Fibroblast of upper back skin (primary cell): ENCODE data around the gene LRRC46.
A peak's percentile ranks its signal among the peaks of the same experiment; 100 is the strongest.

Experiments
- DNase-seq: peaks from one replicate; pipeline ENCODE4 v3.0.0-alpha.2; 2013

LRRC46 gene

DNA sequence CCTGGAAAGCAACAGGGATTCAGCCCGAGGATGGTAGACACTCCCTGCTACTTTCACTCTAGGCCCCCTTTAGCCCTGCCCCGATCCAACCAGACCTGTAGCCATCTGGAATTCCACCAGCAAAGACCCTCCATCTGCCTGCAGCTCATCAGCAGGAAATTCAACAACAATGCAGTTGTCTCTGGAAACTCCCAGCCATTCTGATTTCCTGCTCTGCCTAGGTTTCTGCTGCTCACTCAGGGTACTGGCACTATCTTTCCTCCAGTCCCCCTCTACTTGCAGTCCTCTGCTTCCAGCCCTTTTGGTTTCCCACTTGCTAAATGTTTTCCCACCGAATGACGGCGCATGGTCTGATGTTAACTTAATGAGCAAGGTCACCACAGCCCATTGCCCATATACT lies 22.1 kb downstream of the LRRC46 start:
- DNase-seq: no peak

- DNase-seq: no peak
Measured at GRCh38 chr17:47855737-47856136, 24.3 kb downstream of the LRRC46 start.

DNA sequence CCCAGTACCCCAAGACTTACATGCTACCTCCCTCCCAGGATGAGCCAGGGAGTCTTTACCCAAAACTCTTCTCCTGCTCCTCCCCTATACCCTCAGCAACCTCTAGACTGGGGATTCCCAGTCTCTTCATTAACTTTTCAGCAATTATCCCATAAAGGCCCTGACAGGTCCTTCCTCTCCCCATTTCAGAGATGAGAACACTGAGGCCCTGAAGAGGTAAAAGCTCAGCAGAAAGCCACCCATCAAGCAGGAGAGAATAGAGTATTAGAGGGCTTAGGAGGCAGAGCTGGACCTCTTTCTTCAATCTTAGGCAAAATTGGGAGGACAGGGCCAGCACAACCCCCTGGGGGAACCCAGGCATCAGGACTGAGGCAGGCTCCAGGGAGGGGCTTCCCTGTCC lies 25.4 kb downstream of the LRRC46 start:
- no peak for DNase-seq

DNA sequence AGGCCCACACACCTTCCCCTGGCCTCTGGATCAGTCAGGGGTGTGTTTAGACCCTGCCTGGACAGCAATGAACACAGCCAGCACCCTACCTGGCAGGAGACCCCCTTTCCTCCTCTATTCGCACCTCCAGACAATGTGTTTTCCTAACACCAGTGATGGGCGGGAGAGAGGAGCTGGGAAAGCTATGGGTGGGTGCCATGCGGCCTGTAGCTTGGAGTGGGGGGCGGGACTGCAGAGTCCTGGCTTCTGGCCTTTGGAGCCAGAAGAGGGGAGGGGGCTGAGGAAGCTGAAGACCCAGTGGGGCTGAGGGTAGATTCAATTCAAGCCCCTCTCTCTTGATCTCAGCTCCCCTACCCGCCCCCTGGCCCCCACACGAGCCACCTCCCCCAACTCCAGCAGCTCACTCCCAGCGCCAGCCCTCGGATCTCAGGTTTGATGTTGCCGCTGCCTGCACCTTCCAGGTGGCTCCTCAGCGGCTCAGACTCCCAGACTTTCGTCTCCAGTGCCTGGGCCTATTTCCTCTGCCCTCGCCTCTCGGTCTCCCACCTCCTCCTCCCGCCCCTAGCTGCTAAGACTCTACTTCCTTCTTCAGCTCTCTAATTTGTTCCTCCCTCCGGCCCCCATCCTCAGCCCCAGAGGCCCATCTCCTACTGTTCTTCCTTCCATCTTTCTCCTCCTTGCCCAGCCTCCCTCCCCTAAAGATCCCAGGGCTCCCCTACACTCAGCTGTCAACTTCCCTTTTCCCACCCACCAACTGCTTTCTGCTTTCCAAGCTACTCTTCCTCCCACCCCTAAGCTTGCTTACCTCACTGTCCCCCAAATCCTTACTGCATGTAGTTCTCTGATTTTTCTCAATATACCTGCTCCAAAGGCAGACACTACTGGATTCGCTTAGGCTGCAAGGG lies 26.3 kb downstream of the LRRC46 start:
- DNase-seq: no peak

DNA sequence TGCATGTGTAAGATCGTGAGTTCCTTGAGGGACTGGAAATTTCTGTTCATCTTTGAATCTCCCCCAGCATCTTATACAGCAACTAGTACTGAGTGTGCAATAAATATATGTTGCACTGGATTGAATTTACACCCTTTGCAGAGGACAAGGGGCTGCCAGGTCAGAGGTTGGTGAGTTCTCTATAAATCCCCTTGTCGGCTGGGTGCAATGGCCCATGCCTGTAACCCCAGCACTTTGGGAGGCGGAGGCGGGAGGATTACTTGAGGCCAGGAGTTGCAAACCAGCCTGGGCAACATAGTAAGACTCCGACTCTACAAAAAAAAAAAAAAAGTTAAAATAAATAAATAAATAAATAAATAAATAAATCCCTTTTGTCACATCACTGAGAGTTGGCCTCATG lies 28.9 kb downstream of the LRRC46 start:
- no peak for DNase-seq

DNA sequence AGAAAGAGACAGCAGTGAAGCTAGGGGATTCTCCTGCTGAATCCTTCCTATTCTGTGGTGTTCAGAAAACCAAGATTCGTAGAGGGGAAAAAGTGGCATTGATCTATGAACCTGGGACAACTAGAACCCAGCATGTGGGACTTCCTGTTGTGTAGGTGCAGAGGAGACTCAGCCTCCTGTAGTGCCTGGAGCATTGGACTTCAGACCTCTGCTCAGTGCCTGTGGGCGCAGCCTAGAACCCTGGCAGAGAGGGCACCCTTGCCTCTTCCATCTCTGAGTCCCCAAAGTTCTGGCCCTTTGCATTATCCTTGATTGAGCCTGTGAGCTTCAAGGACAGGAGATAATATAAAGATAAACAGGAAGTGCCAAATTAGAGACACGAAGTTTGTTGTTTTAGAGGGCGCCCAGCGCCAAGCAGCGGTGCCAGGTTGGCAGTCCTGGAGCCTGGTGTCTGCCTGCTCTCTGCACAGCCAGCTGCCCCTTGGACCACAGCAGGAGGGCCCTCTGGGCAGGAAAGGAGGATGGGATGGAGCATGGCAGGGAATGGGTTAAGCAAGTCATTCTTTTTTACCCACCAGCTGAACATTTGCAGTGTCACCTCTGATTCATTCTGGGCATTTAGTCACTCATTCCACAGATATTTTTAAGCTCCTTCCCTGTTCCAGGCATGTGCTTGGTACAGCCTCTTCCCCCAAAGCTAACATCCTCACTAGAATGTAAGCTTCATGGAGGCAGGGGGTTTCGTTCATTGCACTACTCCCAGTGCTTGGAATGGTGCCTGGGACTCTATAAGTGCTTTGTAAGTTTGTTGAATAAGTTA lies 31.4 kb downstream of the LRRC46 start:
- peak; percentile 84 for DNase-seq

DNA sequence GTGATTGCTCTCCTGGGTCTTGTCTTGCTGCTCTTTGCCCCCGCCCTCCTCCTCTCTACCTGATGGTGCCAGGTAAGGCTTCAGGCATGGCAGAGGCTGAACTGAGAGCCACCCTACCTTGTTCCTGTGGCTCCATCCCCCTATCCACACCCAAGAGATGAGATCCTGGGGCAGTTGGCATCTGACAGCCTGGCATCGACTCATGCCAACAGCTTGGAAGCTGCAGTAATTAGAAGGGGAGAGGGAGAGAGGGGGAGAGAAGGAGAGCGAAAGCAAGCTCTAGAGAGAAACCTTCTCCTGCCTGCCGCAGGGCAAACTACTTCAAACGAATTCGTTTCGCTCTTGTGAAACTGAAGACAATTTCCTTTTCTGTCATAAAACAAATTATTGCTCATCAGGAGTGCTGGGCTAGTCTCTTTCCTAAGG lies 33.3 kb downstream of the LRRC46 start:
- no peak for DNase-seq

GRCh38 chr17:47866941-47867340 lies 35.5 kb downstream of the LRRC46 start:
- no peak for DNase-seq

DNA sequence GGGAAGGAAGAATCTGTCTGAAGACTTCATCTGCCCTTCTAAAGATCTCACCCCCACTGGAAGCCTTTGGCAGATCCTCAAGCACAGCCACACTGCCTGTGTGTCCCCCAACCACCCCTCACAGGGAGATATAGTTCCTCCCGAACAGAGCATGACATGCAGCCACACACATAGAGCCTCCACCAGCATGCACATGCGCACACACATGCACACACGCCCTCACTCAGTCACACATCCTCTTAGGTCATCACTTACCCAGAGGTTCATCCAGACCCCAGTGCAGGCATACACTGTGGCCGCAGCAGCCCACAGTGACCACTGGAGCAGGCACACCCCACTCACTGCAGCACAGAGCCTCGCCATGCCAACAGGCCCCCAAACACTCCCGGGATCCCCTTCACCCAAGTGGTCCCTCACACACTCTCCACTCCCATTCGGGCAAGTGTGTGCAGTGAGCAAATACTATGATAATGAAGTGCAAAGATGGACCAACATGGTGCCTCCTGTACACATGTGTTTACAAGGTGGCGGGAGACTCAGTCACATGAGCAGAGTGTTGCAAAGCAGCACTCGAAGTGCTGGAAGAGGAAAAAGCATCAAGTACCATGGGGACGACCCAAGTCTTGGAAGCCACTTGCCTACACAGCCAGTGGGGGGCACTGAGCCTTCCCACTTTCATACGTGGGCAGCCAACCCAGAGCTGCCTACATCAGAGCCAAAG lies 36.5 kb downstream of the LRRC46 start:
- DNase-seq: no peak

- DNase-seq: no peak
Measured at GRCh38 chr17:47869114-47869513, 37.6 kb downstream of the LRRC46 start.

GRCh38 chr17:47870056-47870455 lies 38.6 kb downstream of the LRRC46 start:
- no peak for DNase-seq

DNA sequence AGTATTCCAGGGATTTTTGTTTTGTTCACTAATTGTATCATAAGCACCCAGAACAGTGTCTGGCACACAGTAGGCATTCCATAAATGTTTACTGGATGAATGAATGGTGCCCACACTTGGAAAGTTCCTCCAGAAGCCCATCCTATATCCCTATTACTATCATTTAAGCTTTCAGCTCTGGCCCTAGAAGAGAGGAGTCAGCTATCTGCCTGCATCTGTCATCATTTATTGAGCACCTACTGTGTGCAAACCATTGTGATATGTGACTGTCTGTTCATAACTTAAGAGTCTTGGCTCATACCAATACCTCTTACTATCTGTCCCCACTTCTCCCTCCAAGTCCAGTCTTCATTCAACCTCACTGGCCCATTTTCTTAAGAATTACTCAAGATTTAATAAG lies 39.6 kb downstream of the LRRC46 start:
- DNase-seq: no peak

DNA sequence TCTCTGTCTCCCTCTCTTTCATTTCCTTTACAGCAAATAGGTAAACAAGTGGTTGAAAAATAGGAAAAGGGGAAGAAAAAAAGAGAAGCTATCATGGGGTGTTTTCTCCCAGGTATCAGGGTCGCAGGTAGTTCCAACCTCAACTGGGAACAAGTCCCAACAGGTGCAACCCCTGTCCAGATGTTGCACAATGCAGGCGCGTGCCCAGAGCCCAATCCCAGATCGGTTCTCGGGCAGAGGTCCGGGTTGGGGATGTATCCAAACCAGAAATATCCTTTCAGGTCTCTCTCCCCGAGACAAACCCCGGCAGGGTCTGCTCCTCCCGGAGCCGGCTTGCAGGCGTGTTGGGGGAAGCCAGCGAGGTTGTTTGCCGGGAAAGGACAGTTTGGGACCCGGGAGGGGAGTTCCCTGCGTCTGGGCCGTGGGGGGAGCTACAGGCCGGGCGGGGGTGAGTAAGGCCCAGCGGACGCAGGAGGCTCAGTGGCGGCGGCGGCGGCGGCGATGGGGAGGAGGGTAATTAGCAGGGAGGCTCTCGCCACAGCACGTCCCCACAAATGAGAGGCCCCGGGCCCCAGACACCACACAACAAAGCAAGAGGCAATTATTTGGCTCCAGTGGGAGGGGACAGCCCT lies 40.7 kb downstream of the LRRC46 start:
- DNase-seq: no peak

DNA sequence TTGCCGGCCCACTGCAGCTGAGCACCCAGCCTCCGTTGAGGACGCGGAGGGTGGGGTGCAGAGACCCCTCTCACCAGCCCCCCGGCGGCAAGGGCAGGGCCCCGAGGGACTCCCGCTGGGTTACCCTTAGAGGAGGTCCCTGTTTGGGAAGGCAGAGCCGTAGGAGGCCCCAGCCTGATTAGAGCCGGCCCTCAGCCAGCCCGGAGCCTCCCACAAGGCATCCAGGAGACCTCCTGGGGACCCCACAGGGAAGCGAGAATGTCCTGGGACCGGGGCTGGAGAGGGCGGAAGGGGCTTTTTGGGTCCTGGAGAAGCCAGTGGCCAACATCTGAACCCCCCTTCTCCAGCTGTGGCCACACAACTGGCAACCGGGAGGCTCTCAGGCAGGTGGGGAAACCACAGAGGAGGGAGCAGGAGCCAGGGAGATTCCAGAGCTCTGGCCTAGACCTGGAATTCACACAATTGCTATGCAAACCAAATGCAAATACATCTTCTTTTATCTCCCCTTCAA lies 41.2 kb downstream of the LRRC46 start:
- peak; percentile 47 for DNase-seq

DNA sequence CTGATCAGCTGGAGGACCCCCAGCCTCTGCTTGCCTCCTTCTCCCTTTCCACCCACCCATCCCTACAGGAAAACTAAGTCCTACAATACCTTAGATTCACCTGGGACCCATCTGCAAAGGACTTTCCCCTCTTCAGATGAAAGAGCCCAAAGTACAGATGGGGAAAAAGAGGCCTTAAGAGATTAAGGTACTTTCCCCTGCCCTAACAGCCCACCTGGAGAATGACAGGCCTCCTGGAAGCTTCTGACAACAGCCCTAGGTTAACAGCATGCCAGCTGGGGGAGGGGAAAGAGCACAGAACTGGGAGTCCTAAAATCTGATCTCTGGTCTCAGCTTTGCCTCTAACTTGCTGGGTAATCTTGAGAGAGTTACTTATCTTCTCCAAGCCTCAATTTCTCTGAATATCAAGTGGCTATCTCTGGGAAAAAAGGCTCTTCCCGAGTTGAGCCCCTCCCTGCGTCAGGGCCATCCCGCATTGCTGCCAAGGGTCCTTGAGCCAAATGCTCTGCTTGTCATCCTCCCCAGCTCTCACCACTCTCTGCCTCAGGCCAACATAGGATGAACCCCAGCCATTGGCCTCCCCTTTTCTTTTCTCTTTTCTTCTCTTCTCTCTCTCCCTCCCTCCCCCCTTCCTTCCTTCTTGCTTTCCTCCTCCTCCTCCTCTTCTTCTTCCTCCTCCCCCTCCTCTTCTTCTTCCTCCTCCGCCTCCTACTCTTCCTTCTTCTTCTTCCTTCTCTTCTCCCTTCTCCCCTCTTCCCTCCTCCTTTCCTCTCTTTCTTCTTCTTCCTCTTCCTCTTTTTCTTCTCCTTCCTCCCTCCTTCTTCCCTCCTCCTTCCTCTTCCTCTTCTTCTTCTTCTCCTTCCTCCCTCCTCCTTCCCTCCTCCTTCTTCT lies 42.0 kb downstream of the LRRC46 start:
- DNase-seq: no peak

DNA sequence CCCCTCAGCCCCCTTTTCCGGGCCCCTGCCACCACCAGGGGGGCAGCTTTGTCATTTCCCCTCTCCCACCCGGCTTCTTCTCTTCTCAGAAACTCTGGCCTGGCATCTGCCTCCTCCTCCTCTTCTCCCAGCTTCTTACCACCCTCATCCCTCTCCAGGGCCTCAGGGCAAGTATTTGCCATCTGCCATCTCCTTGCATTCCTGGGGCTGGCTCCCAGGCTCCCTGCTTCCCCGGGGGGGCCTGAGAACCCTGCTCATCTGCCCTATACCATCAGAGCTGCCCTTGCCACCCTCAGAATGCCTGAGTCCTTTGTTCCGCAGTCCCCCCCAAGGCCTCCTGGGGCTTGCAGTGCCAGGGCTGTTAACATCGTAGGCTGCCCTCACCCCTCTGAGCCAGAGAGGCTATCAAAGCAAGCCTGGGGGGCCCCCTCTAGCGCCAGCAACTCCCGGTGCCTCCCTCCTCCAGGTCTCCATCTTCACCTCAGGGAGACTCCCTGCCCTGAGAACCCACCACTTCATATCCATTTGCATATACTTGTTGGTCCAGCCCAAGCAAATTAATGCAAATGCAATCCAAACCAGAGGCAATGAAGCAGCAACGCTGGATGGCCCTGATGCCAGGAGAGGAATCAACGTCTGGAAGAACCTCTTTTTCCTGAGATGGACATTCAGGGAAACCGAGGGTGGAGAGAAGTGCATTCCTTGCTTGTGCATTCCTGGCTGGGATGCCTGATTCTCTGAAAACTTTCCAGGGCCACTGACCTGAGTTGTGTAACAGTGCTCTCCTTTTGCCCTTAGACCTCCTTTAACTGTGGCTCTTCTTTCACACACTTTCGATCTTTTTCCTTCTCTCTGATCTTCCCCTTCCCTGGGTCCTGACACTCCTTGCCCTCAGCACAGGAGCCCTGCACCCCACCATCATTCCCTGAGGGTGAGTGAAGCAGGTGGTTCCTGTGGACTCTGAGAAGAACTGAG lies 43.8 kb downstream of the LRRC46 start:
- no peak for DNase-seq

- DNase-seq: peak; percentile 50
Measured at GRCh38 chr17:47877368-47878034, 46.0 kb downstream of the LRRC46 start.

DNA sequence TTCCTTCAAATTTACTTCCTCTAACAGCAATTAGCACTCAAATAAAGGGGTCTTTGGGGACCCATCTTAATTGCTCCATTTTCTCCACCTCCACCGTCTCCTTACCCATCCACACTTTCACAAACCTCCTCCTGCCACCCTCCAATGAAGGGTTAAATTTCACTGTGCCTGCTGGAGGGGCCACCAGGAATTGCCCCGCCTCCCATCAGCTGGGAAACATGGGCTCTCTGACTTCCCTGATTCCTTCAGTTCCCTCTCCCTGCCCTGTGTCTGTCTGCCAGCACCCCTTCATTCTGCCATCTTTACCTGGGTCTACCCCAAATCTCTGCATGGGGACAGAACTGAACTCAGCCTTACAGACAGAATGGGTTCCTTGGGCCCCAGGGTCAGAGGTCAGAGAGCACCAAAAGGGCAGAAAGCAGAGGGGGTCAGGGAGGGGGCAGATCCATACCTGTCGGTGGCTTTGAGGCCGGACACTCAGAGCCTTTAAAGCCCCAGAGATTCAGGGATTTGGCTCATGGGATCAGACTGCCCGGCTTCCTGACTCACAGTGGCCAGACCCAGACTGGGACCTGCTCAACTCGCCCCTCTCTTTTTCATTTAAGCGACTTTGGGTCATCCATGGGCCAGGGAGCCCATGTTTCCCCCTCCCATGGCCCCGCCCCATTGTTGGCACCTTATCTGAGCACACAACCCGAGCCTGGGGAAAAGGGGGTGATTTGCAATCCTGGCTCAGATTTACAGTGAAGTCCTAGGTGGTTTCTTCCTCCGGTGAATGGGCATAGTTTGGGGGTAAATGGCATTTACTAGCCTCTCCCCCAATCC lies 46.9 kb downstream of the LRRC46 start:
- no peak for DNase-seq
